HG03521 (cell line): ENCODE data around the gene HSPA1A.
"Not testable (repeated sequence)": the region's sequence is repeated elsewhere in the genome, so short reads cannot be mapped to it uniquely, and the experiment has no call there.

ENCODE experiments used
- ATAC-seq: cut with Tn5 transposase; IDR thresholded peaks from one replicate; pipeline ENCODE4 v1.9.1; 2021; ENCODE audit warnings: mild to moderate bottlenecking, moderate library complexity; ENCODE audit not compliant: unreplicated experiment

Gene HSPA1A

GRCh38 chr6:31781244-31782125 lies 33.9 kb upstream of the HSPA1A start:
- no peak for ATAC-seq

DNA sequence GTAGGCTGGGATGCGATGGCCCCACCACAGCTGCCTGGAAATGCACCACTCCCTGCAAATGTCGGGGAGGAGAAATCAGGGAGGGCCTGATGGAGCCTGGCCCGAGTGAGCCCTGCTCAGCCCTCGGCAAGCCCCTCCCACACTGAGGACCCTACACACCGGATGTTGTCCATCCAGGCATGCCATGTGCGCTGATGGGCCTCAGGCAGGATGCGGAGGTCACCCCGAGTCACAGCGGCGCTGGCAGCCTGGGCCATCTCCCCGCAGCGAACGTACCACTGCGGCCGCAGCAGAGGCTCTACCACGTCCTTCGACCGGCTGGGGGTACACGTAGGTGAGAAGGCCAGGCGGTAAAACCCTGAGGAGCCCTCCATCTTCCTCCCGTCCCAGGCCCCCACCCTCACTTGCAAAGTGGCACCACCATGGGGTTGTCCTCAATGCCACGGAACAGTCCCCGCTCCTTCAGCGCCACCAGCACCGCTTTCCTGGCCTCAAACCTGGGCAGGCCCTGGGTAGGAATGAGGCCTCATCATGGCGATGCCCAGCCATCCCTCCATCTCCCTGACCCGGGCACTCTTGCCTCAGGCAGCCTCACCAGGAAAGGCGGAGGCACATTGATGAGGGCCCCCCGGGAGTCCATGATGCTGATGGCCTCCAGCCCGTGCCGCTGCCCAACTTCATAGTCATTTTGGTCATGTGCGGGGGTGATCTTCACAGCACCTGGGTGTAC lies 33.1 kb upstream of the HSPA1A start:
- no peak for ATAC-seq

DNA sequence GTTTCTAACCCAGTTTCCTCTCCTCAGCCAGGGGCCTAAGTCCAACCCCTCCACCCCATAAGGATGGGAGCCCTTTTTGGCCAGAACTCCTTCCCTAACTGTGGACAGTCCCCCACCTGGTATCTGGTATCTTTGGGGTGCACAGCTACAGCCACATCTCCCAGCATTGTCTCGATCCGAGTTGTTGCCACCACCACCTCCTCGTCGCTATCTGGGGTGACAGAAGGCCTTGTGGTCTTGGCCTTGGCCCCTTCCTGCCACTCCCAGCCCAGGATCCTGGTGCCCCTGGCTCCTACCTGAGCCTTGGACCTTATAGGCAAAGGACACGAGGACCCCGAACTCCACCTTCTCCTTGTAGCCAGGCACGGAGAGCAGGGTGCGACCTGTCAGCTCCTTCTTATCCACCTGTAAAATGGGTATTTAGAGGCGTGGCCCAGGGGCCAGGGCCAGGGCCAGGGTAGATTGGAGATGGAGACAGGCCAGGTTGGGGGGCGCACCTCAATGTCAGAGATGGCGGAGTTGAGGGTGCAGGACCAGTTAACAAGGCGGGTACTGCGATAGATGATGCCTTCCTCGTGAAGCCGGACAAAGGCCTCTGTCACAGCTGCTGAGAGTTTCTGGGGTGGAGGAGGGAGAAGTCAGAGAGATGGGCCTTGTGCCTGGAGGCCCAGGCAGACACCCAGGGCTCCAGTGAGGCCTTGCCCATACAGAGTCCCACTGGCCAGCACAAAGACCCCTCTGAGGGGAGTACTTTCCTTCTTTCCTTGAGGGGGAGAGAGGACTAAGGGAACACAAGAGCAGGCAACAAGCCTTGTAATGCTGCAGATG lies 31.0 kb upstream of the HSPA1A start:
- no peak for ATAC-seq

DNA sequence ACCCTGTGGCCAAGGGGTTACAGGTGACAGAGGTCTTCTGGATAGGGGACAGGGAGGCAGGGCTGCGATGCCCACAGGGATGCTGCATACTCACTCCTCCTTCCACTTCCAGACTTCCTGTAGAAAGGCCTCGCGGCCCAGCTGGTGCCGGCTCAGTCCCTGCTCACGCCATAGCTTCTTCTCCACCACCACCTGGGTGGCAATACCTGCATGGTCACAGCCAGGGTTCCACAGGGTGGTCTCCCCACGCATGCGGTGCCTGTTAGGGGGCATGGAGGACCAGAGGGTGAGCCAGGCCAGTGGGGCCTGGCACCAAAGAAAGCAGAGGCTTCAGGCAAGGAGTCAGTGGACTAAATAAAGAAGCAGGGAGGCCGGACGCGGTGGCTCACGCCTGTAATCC lies 29.9 kb upstream of the HSPA1A start:
- no peak for ATAC-seq

GRCh38 chr6:31791324-31792089 lies 23.8 kb upstream of the HSPA1A start:
- ATAC-seq = no peak

GRCh38 chr6:31792090-31792374 lies 23.3 kb upstream of the HSPA1A start:
- ATAC-seq = no peak

- no peak for ATAC-seq
Measured at GRCh38 chr6:31792761-31793171, 22.6 kb upstream of the HSPA1A start.

- not testable (repeated sequence) for ATAC-seq
Measured at GRCh38 chr6:31793927-31794245, 21.5 kb upstream of the HSPA1A start.

GRCh38 chr6:31794294-31794865 lies 21.0 kb upstream of the HSPA1A start:
- no peak for ATAC-seq

- ATAC-seq = peak; percentile 5
Measured at GRCh38 chr6:31794866-31795615, 20.3 kb upstream of the HSPA1A start.

DNA sequence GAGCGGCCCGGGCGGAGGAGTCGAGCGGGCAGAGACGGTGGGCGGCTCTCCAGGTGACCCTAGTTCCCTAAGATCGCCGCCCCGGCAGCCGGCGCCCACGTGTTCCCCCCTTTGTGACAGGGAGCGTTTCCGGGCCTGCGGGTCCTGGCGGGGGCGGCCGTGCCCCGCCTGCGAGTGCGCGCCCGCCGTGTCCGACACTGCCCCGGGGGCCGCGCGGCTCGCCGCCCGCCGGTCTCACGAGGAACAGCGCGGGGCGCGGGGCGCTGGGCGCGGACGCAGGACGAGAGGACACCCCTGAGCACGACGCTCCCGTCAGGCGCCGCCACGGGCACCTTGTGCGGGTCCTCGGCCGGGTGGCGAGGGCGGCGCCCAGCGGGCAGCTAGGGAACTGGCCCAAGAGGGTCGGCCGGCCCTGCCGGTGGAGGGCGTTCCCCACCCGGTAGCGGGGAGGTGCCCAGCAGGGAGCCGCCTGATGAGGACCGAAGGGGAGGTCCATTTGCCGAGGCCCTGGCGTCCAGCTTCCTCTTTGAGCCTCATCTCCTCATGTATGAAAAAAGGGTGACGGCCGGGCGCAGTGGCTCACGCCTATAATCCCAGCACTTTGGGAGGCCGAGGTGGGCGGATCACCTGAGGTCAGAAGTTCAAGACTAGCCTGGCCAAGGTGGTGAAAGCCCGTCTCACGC lies 19.6 kb upstream of the HSPA1A start, which contains the start of gene VARS1:
Gene VARS1, minus strand, starts transcription at position 137 of the 683 bp plus-strand sequence. CDS start 535 bp downstream, outside the sequence.
- ATAC-seq = peak; percentile 77

GRCh38 chr6:31796993-31797385 lies 18.4 kb upstream of the HSPA1A start:
- no peak for ATAC-seq

DNA sequence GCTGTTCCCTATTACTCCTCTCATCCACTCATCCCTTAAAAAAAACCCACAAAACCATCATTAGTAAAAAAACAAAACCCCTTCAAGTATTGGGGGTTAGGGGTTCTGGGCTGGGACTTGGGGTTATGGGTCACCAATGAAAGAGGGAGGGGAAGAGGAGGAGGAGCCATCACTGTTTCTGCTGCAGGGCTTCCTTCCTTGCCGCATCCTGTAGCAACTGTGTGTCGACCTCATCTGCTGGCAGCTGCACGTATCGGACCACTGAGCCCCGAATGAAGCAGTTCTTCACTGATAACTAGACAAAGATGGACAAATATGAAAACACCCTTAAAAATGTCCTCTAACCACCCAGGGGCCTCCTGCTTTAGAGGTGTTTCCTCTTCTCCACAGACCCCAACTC lies 17.8 kb upstream of the HSPA1A start:
- no peak for ATAC-seq

DNA sequence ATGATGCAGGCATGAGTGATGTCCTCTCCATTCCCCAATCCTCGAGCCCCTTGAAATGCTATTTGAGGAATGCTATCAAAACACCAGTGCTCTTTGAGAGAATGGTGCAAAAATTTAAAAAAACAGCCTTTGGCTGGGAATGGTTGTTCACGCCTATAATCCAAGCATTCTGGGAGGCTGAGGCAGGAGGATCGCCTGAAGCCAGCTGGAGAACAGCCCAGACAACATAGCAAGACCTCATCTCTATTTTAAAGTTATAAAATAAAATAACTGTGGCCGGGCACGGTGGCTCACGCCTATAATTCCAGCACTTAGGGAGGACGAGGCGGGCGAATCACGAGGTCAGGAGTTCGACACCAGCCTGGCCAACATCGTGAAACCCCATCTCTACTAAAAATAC lies 15.6 kb upstream of the HSPA1A start:
- ATAC-seq = no peak

- ATAC-seq = not testable (repeated sequence)
Measured at GRCh38 chr6:31801031-31801927, 14.1 kb upstream of the HSPA1A start.

GRCh38 chr6:31805939-31806469 lies 9.3 kb upstream of the HSPA1A start:
- peak; percentile 4 for ATAC-seq

- peak; percentile 87 for ATAC-seq
Measured at GRCh38 chr6:31806470-31807272, 8.7 kb upstream of the HSPA1A start, which contains the start of gene LSM2. LSM2 (minus strand) TSS chr6:31806966; CDS start chr6:31806757, 209 bp downstream.
